Measurements from ENCODE around the gene MAGI2.
"Not testable (repeated sequence)": the region's sequence is repeated elsewhere in the genome, so short reads cannot be mapped to it uniquely, and the experiment has no call there.

The MAGI2 gene

DNA sequence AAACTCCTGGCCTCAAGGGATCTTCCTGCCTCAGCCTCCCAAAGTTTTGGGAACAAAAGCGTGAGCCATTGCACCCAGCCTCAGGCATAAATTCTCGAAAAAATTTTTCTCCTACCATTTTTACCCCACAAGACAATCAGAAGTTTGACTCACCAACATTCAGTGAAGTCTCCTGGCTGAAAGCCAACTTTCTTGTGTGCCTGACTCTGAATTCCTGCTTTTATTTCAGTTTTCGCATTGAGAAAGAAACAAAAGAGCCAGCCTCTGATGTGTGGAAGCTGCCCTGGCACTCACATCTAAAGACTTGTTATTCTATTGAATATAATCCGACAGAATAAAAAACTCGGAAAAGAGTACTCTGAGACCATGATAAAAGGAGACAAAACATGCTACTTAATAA lies 402.9 kb downstream of the MAGI2 start:
- peak; percentile 54 for DNase-seq (ENCODE audit: low spot score)

GRCh38 chr7:79046061-79046460 lies 407.4 kb downstream of the MAGI2 start:
- no peak for DNase-seq (ENCODE audit: low spot score)

DNA sequence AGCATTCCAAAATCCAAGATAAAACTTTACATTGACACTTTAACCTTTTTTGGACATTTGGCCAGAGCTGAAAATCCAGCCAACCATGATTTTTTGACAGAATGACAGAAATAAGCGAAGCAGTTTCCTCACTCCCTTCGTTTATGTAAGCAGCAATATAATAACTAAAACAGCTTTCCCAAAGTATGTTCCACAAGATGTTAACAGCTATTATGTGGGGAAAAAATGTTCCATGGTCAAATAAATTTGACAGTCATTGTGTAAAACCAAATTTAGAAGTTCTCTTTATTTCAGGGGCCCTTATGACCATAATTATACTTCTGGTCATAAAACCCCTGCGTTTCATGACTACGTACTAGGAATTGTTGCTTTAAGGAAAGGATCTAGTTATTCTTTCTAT lies 416.5 kb downstream of the MAGI2 start:
- DNase-seq (ENCODE audit: low spot score): no peak

- DNase-seq (ENCODE audit: low spot score): no peak
Measured at GRCh38 chr7:79036356-79036755, 417.1 kb downstream of the MAGI2 start.

GRCh38 chr7:79035858-79036257 lies 417.6 kb downstream of the MAGI2 start:
- no peak for DNase-seq (ENCODE audit: low spot score)

- DNase-seq (ENCODE audit: low spot score): no peak
Measured at GRCh38 chr7:79034730-79035129, 418.7 kb downstream of the MAGI2 start.

DNA sequence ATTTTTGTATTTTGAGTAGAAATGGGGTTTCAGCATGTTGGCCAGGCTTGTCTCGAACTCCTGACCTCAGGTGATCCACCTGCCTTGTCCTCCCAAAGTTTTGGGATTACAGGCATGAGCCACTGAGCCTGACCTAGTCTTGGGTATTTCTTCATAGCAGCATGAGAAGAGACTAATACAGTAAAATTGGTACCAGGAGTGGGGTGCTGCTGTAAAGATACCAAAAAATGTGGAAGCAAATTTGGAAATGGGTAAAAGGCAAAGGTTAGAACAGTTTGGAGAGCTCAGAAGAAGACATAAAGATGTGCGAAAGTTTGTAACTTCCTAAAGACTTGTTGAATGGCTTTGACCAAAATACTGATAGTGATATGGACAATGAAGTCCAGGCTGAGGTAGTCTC lies 433.8 kb downstream of the MAGI2 start:
- not testable (repeated sequence) for DNase-seq (ENCODE audit: low spot score)

DNA sequence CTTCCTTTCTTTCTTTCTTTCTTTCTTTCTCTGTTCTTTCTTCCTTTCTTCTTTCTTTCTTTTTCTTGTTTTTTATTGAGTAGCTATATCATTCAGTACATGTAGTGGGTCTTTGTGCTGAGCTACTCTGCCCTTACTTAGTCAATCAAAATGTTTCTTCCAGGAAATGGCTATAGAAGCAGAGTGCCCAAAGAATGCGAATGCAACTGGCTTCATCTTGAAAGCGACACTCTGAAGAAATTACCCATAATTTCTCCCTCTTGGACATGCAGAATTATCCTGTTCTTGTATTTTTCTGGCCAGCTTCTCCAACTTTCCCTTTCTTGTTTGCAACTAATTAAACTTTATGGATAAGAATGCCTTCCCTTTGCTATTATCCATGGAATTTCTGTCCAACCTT lies 441.5 kb downstream of the MAGI2 start:
- DNase-seq (ENCODE audit: low spot score): no peak

DNA sequence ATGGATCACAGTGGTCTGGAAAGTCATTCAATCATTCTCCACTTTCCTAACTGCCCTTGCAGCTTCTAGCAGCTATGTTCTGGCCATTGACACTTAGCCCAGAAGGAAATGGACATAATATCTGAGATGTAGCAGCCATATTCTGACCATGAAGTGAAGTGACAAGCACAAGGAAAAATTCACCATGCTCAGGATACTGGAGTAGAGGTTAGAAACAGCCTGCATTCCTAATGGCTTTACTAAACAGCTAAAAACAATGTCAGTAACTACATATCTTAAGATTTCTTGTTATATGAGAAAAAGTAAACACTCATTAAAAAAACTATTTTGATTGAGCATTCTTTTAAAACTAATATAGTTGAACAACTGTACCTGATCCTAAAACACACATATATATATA lies 443.8 kb downstream of the MAGI2 start:
- DNase-seq (ENCODE audit: low spot score): no peak

GRCh38 chr7:79008786-79009185 lies 444.7 kb downstream of the MAGI2 start:
- DNase-seq (ENCODE audit: low spot score): no peak

GRCh38 chr7:78996013-78996412 lies 457.5 kb downstream of the MAGI2 start:
- DNase-seq (ENCODE audit: low spot score): no peak

DNA sequence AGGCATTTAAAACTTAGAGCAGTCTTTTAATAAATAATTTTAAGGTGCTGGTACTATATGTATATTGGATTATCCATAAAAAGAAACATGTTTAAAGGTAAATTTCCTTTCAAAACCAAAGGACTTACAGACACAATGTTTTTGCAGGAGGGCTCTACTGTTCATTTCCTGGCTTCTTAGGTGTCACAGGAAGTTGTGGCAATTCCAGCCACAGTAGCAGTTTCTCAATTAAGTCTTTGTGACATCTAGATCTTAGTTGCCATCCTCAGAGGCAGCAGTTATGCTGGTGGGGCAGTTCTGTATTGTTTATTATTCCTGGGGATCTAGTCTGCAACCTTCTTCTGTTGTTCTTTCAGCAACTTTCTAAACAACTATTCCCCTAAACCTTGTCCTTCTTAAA lies 460.1 kb downstream of the MAGI2 start:
- DNase-seq (ENCODE audit: low spot score): no peak

DNA sequence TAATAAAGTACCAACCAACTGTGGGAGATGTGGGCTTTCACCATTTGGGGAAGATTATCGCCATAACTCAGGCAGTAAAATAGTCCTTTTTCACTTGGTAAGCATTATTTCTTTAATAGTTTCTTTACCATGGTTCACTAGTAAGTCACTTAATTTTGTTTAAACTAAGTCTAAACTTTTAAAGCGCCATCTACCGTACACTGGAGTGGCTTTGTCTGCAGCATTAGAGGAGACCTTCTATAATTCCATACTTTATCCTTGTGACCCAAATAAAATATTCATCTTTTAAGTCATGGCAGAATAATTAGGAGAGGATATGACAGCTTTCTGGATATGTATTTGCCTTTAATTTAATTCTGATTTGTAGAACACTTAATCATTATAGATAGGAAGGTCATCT lies 468.0 kb downstream of the MAGI2 start:
- DNase-seq (ENCODE audit: low spot score): no peak

DNA sequence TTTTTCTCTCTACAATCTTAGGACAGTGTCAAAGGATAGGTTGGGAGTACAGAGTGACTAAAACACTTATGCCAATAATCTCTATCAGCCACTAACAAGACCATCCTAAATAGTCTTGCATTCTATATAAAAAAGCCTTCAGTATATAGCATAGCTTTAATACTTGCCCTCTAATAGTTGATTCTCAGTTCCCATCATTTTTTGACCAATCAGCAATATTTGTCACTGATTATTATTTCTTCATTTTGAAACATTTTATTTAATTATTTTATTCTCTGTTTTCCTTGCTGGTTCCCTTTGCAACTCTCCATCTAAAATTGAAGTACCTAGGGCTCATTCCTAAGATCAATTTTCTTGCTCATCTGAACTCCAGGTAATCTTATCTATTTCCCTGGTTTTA lies 470.0 kb downstream of the MAGI2 start:
- no peak for DNase-seq (ENCODE audit: low spot score)

DNA sequence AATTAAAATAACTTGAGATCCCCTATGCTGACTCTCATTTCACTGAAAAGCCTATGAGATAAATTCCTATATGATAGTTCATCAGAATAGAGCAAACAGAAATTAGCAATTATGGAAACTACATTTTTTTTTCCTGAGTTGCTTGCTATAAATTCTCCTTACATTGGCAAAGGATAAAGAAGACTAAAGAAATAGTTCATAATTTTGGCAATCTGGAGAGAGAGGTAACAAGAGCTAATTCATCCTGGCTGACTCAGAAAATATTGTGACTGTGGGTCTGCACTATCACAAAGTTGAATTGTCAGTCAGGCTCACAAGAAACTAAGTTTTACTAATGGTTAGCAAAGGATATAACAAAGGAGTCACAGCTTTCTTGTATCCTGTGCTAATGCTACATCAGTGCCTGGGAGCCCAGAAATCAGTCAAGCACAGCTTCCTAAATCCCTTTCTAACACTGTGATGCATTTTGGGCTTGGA lies 483.0 kb downstream of the MAGI2 start:
- DNase-seq (ENCODE audit: low spot score): no peak

DNA sequence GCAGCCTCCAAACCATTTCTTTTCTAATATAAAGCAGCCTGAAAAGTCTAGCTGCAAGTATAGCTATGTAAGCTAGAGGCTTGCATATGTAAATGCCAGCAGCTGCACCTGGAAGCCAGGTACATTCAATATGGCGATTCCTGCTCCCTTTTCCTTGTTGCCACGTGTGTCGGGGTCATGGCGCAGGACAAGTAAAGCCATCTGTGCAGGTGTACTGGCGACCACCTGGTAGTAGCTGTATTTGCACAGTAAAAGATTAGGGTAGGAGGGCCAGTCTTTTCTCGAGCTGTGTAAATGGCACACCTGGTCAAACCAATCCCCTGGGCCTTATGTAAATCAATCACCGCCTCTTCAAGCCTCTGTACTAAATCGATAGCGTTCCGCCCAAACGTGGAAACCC lies 484.5 kb downstream of the MAGI2 start:
- DNase-seq (ENCODE audit: low spot score): no peak

GRCh38 chr7:78967561-78967960 lies 485.9 kb downstream of the MAGI2 start:
- DNase-seq (ENCODE audit: low spot score): not testable (repeated sequence)

DNA sequence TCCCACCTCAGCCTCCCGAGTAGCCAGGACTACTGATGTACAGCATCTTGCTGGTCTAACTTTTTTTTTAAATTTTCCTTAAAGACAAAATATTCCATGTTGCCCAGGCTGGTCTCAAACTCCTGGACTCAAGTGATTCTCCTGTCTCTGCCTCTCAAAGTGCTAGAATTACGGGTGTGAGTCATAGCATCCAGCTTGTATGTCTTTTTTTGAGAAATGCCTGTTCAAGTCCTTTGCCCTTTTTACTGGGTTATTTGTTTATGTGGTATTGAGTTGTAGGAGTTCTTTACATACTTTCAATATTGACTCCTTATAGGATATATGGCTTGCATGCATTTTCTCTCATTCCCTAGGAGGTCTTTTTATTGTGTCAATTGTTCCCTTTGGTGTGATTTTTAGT lies 486.4 kb downstream of the MAGI2 start:
- no peak for DNase-seq (ENCODE audit: low spot score)

GRCh38 chr7:78959477-78959876 lies 494.0 kb downstream of the MAGI2 start:
- no peak for DNase-seq (ENCODE audit: low spot score)

DNA sequence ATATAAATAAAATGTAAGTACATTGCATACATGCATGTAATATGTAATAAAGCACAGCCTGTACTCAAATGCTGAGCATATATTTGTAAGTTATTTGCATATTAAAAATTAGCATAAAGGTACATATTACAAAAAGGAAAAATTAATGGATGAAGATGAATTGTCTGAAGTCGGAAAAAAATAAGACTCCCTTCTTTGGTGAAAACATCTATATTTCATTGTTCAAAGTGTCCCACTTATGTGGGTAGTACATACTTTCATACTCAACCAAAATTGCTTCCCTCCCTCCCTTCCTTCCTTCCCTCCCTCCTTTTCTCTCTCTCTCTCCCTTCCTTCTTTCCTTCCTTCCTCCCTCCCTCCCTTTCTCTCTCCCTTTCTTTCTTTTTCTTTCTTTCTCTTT lies 498.1 kb downstream of the MAGI2 start:
- no peak for DNase-seq (ENCODE audit: low spot score)

DNA sequence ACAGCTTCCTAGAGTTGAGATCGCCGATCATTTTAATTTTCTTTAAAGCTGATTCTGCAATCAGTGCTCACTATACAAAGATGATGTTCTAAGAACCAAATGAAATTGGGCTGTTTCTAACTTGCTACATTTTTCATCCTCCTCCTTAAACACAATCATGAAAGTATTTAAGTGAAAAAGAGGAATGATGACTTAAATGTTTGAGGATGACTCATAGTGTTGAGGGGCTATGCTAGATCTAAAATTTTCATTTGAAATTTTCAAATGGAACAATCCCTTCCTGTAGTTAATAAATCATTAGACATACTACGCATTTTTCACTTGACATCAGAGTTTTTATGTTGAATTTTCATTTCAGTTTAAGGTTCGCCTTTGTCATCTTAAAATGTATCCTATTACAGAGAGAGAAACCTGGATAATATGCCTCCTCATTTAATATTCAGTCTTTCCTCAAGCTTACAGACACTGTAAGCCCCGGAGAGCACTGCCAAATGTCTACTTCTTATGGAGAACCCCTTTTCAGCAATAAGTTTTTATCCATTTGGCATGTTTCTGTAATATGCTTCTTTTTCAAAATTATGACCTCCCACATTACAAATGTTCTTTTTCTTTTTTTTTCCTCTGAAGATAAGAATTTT lies 499.6 kb downstream of the MAGI2 start:
- DNase-seq (ENCODE audit: low spot score): no peak

DNA sequence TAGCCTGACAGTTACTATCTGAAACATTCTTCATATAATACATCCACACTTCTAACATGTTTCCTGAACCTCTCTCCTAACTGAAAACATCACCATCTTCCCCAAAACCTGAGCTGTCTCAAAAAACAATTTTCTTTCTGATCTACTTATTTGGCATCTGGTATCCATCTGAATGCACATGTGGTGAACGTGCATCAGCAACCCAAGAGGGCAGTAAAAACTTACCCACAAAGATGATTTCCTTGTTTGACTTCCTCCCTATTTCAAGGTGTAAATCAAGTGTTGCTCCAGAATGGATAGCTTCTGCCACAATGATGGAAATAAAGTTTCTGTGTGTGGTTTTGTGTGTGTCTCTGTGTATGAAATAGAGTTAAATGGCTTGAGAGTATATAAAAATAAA lies 500.4 kb downstream of the MAGI2 start:
- DNase-seq (ENCODE audit: low spot score): no peak

GRCh38 chr7:78939669-78940068 lies 513.8 kb downstream of the MAGI2 start:
- DNase-seq (ENCODE audit: low spot score): no peak

DNA sequence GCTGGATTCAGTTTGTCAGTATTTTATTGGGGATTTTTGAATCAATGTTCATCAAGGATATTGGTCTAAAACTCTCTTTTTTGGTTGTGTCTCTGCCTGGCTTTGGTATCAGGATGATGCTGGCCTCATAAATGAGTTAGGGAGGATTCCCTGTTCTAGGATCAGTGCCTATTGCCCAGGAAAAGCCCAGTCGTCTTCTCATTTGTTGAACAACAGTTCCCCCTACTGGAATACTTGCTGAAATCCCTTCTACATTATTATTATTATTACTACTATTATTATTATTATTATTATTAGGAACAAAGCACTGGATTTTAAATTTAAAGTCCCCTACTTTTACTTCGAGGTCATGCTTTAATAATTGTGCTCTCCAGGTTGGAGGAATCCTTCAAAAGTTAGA lies 528.9 kb downstream of the MAGI2 start:
- no peak for DNase-seq (ENCODE audit: low spot score)

DNA sequence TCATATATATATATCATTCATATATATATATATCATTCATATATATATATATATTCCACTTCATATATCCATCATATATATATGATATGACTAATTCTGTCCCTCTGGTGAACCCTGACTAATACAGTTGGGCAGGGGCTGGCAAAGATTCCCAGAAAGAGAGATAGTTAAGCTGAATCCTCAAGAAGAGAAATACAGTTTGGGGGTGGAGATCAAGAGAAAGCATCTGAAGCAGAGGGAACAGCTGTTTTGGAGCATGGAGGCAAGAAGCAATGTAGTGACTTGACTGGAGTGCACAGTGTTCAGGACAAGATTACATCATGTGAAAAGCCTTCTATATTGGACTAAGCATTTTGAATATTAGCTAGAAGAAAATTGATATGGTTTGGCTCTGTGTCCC lies 540.7 kb downstream of the MAGI2 start:
- no peak for DNase-seq (ENCODE audit: low spot score)

Measured in Ammon's horn (tissue), 1 donor.